HepG2 (cell line): Measurements from ENCODE around the gene RIF1. TPM values are rescaled to one million over a fixed set of nuclear protein-coding genes. Genes with fewer than 3 reads are reported as not detected.

Source experiments
- ATF1 ChIP-seq: IDR thresholded peaks from 2 replicates; pipeline ENCODE4 v1.6.1; 2016; ENCODE audit warnings: mild to moderate bottlenecking, control low read depth
- E2F5 ChIP-seq: sonication (generic); formaldehyde crosslinking; conservative IDR thresholded peaks from 2 replicates; pipeline ENCODE4 v1.4.0; 2020; ENCODE audit warnings: missing genetic modification reagents
- ETV6 ChIP-seq: sonication (generic); formaldehyde crosslinking; conservative IDR thresholded peaks from 2 replicates; pipeline ENCODE4 v1.4.0; 2020; ENCODE audit warnings: missing genetic modification reagents
- FUBP1 ChIP-seq: sonication (generic); formaldehyde crosslinking; IDR thresholded peaks from 2 replicates; pipeline ENCODE4 v1.5.1; 2020; ENCODE audit warnings: missing genetic modification reagents, mild to moderate bottlenecking, borderline replicate concordance
- GATA4 ChIP-seq: sonication (generic); IDR thresholded peaks from 2 replicates; pipeline ENCODE4 v1.6.1; 2016; ENCODE audit warnings: antibody characterized with exemption, low read depth, borderline replicate concordance
- HNRNPH1 ChIP-seq: fragments of 200-400 bp; formaldehyde crosslinking; optimal IDR thresholded peaks from 2 replicates; pipeline ENCODE3; 2017; ENCODE audit warnings: mild to moderate bottlenecking, low read depth, low read length
- KAT8 ChIP-seq: IDR thresholded peaks from 2 replicates; pipeline ENCODE4 v1.6.1; 2016; ENCODE audit warnings: missing genetic modification reagents, missing compliant biosample characterization
- NFE2 ChIP-seq: sonication (generic); formaldehyde crosslinking; IDR thresholded peaks from 2 replicates; pipeline ENCODE4 v1.4.0; 2020; ENCODE audit warnings: missing genetic modification reagents
- NRL ChIP-seq: sonication (generic); formaldehyde crosslinking; IDR thresholded peaks from 2 replicates; pipeline ENCODE4 v1.5.0; 2020; ENCODE audit warnings: missing genetic modification reagents, mild to moderate bottlenecking, moderate library complexity, borderline replicate concordance
- STAG1 ChIP-seq: sonication (generic); formaldehyde crosslinking; IDR thresholded peaks from 2 replicates; pipeline ENCODE4 v1.4.0; 2020; ENCODE audit warnings: missing genetic modification reagents
- TBX2 ChIP-seq: sonication (generic); formaldehyde crosslinking; IDR thresholded peaks from 2 replicates; pipeline ENCODE4 v1.5.0; 2020; ENCODE audit warnings: missing genetic modification reagents, mild to moderate bottlenecking, borderline replicate concordance
- ZFAT ChIP-seq: sonication (generic); formaldehyde crosslinking; conservative IDR thresholded peaks from 2 replicates; pipeline ENCODE4 v1.8.1; 2023; ENCODE audit warnings: missing genetic modification reagents, inconsistent platforms
- ZFP36L1 ChIP-seq: sonication (generic); formaldehyde crosslinking; IDR thresholded peaks from 2 replicates; pipeline ENCODE4 v1.8.0; 2022; ENCODE audit warnings: mild to moderate bottlenecking, missing genetic modification reagents, moderate library complexity
- ZNF101 ChIP-seq: sonication (generic); formaldehyde crosslinking; IDR thresholded peaks from 2 replicates; pipeline ENCODE4 v1.4.0; 2020; ENCODE audit warnings: mild to moderate bottlenecking, low read depth, missing genetic modification reagents, borderline replicate concordance
- ZNF143 ChIP-seq: sonication (generic); formaldehyde crosslinking; IDR thresholded peaks from 2 replicates; pipeline ENCODE4 v1.4.0; 2020; ENCODE audit warnings: missing genetic modification reagents
- ZNF276 ChIP-seq: sonication (generic); formaldehyde crosslinking; IDR thresholded peaks from 2 replicates; pipeline ENCODE4 v1.4.0; 2020; ENCODE audit warnings: mild to moderate bottlenecking, low read depth, missing genetic modification reagents
- ZNF33B ChIP-seq: sonication (generic); formaldehyde crosslinking; IDR thresholded peaks from 2 replicates; pipeline ENCODE4 v1.5.1; 2020; ENCODE audit warnings: mild to moderate bottlenecking, missing genetic modification reagents
- ZNF350 ChIP-seq: sonication (generic); formaldehyde crosslinking; IDR thresholded peaks from 2 replicates; pipeline ENCODE4 v1.4.0; 2020; ENCODE audit warnings: mild to moderate bottlenecking, low read depth, missing genetic modification reagents, borderline replicate concordance
- ZNF362 ChIP-seq: sonication (generic); formaldehyde crosslinking; IDR thresholded peaks from 2 replicates; pipeline ENCODE4 v1.4.0; 2020; ENCODE audit warnings: missing genetic modification reagents, mild to moderate bottlenecking, borderline replicate concordance
- ZNF563 ChIP-seq: sonication (generic); formaldehyde crosslinking; IDR thresholded peaks from 2 replicates; pipeline ENCODE4 v1.8.0; 2022; ENCODE audit warnings: mild to moderate bottlenecking, moderate library complexity, missing genetic modification reagents
- ZNF607 ChIP-seq: sonication (generic); formaldehyde crosslinking; IDR thresholded peaks from 2 replicates; pipeline ENCODE4 v1.5.1; 2020; ENCODE audit warnings: missing genetic modification reagents, mild to moderate bottlenecking, borderline replicate concordance
- polyA plus RNA-seq, 8 experiments: library from polyadenylated mRNA; depleted of rRNA in 3 of 8; stranded (reverse) in 7 of 8; unstranded in 1 of 8; fragments of >200 nt; fragmentation: Illumina TruSeq in 4 of 8; extraction: Trizol in 4 of 8; gene quantifications; 2 replicates each; pipeline versions ENCODE4 v1.2.1 to v1.2.3, GENCODE V29; 2011 to 2016; ENCODE audit warnings: low read depth in 4 of 8, missing spikeins in 1 of 8, mixed read lengths in 1 of 8; ENCODE audit not compliant: insufficient read depth in 1 of 8
- total RNA-seq, 5 experiments: library from RNA; depleted of rRNA; stranded (reverse); fragments of >200 nt; fragmentation: Illumina TruSeq; extraction: Trizol; gene quantifications; 2 replicates each; pipeline ENCODE4 v1.2.3, GENCODE V29; 2016; ENCODE audit warnings: low read depth in 1 of 5

RIF1 gene
- total and polyA plus RNA-seq, 2 of the 13 experiments (the other 11 are each of a cell fraction or from before 2014, with no cell fraction given): 12.1 to 73.6 TPM

GRCh38 chr2:151409601-151410484 lies at the start of gene RIF1 (continued):
- no peak; the same call in 1 of the 2 replicates for TF ChIP-seq GATA4
- TF ChIP-seq ZNF143 (CRISPR knock-in tag): peak; percentile 64
- TF ChIP-seq HNRNPH1: peak; percentile 73
- no peak; the same call in 1 of the 2 replicates for TF ChIP-seq ZFP36L1
- TF ChIP-seq ZNF33B: peak; percentile 79
- TF ChIP-seq ZNF276: peak; percentile 90
- peak; percentile 95 for TF ChIP-seq ZNF563 (CRISPR knock-in tag)
- peak; percentile 74 for TF ChIP-seq ETV6 (CRISPR knock-in tag)
- TF ChIP-seq ZNF607: peak; percentile 80
- no peak; the same call in 1 of the 2 replicates for TF ChIP-seq STAG1 (CRISPR knock-in tag)
- peak; percentile 97 for TF ChIP-seq E2F5 (CRISPR knock-in tag)
- peak; percentile 93 for TF ChIP-seq KAT8 (CRISPR knock-in tag)
- TF ChIP-seq ZNF350: peak; percentile 93
- TF ChIP-seq NRL (CRISPR knock-in tag): peak; percentile 69
- TF ChIP-seq TBX2 (CRISPR knock-in tag): peak; percentile 70; the same call in 1 of the 2 replicates
- TF ChIP-seq FUBP1 (CRISPR knock-in tag): peak; percentile 47; the same call in 1 of the 2 replicates
- no peak for TF ChIP-seq ZFAT
- no peak for TF ChIP-seq NFE2 (CRISPR knock-in tag)
- TF ChIP-seq ZNF362 (CRISPR knock-in tag): peak; percentile 49; the same call in 1 of the 2 replicates
- TF ChIP-seq ATF1 (CRISPR knock-in tag): peak; percentile 36; the same call in 1 of the 2 replicates
- peak; percentile 90; the same call in 1 of the 2 replicates for TF ChIP-seq ZNF101 (CRISPR knock-in tag)
